Mammary epithelial cell (primary cell): ENCODE results near the gene MYO7A.

ENCODE experiments used
- CTCF ChIP-seq, 2 donors: IDR thresholded peaks in 1 of 2; conservative IDR thresholded peaks in 1 of 2; 2 replicates each; pipeline ENCODE4 v1.5.1; 2011 to 2012; ENCODE audit warnings: inconsistent platforms in 2 of 2, low read length in 2 of 2, mild to moderate bottlenecking in 2 of 2, control low read depth in 1 of 2, low read depth in 1 of 2; ENCODE audit not compliant: insufficient read depth in 1 of 2; ENCODE audit errors: extremely low read depth in 1 of 2
- EZH2 ChIP-seq: IDR thresholded peaks from 2 replicates; pipeline ENCODE4 v1.6.1; 2012; ENCODE audit warnings: low read length, inconsistent platforms, borderline replicate concordance

GRCh38 chr11:77129842-77130756 lies 2.1 kb downstream of the MYO7A start:
- TF ChIP-seq CTCF (conservative IDR thresholded peaks at IDR 0.05 in 1 of 2, IDR thresholded peaks at IDR 0.05 in 1 of 2; ENCODE audit: extremely low read depth in 1 of 2, insufficient read depth in 1 of 2, low read depth in 1 of 2, low read length in 2 of 2) (no peak), EZH2 (no peak)
